ENCODE data around the gene IER5L.
"Not testable (repeated sequence)": the region's sequence is repeated elsewhere in the genome, so short reads cannot be mapped to it uniquely, and the experiment has no call there.

Gene IER5L

DNA sequence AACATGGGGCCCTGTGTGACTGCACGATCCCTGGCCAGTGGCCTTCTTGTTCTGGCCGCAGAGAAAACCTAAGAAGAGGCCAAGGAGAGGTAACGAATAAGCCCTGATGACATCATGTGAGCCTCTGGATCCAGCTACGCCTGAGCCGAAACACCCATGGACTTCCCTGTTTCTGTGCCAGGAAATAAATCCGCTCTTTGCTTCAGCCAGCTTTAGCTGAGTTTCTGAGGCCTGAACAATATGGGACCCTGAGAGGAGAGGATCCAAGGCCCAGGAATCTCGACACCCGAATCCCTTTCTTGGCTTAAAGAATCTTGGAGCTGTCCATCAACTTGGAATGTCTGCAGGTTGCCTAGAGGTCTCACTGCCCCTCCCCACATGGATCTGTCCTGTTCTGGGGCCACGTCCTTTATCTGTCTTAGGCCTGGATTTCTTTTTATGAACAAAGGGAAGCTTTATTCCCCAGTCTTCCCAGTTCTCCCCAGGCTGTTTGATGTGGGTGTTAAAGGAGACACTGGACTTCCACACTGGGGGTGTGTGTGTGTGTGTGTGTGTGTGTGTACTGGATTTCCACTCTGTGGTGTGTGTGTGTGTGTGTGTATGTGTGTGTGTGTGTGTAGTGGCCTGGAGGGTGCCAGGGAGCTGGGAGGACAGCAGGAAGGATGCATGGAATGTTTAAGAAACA is 13.7 kb downstream of the IER5L start:
- WGBS, result 89% methylated on average over 9 of the region's 9 CpGs
- H3K9me3 ChIP-seq (ENCODE audit: control insufficient read depth, low read length), result no peaks in the 10 kb centered on the region
- no peaks in the 10 kb centered on the region for H3K27me3 ChIP-seq (ENCODE audit: control insufficient read depth in 1 of 2, insufficient read depth in 1 of 2, low read length in 2 of 2)

DNA sequence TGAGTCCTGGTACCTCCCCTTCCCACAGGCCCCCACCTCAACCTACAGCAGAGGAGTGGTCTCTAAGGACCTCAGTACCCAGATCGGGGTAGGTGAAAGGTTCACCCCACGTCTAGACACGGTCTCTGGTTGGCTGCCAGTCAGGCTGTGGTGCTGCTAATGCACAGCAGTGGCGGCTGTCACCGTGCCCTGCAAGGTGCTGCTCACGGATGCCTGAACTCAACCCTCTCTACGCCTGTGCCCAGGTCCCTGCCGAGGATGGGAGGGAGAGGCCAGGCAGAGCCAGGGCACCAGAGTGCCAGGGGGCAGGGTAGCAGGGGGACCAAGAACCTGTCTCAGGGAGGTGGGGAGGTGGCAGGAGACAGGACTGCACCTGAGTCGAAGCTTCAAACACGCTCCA is 14.3 kb downstream of the IER5L start:
- Histone ChIP-seq H2BK120ac (ENCODE audit: low read depth, low read length) (no peak overlapping the region), H3K27me3 (ENCODE audit: control insufficient read depth in 1 of 2, insufficient read depth in 1 of 2, low read length in 2 of 2) (no peaks in the 10 kb centered on the region), H3K18ac (ENCODE audit: low read depth in 1 of 2, low read length in 2 of 2) (peak overlapping the region in 1 of 2 experiments; percentile 71), H4K91ac (ENCODE audit: low read length) (peak overlapping the region; percentile 88), H3K4me1 (ENCODE audit: control insufficient read depth, insufficient read depth, low read depth, low read length) (peaks cover 17% of the 10 kb centered on the region), H3K9me3 (ENCODE audit: control insufficient read depth, low read length) (no peaks in the 10 kb centered on the region), H3K9ac (ENCODE audit: low read length) (peak overlapping the region; percentile 71), H3K4me3 (ENCODE audit: insufficient read depth in 1 of 2, low read depth in 1 of 2, low read length in 2 of 2) (peak overlapping the region in 1 of 2 experiments; percentile 50), H3K23ac (ENCODE audit: low read length in 2 of 2) (no peak overlapping the region), H2AK5ac (ENCODE audit: low read length, severe bottlenecking) (no peak overlapping the region), H3K14ac (ENCODE audit: low read length in 2 of 2) (peak overlapping the region in 1 of 2 experiments; percentile 4), H4K8ac (ENCODE audit: low read length) (peak overlapping the region; percentile 76), H3K36me3 (ENCODE audit: control insufficient read depth in 1 of 2, insufficient read depth in 2 of 2, low read depth in 1 of 2, low read length in 2 of 2) (peaks cover 0 to 35% of the 10 kb centered on the region in 2 experiments), H2BK5ac (ENCODE audit: low read depth, low read length, poor library complexity, severe bottlenecking) (no peak overlapping the region), H2AFZ (ENCODE audit: low read depth, low read length) (no peak overlapping the region), H3K4me2 (ENCODE audit: low read length, poor library complexity, severe bottlenecking) (no peak overlapping the region), H3K4ac (ENCODE audit: low read depth in 1 of 2, low read length in 2 of 2) (no peak overlapping the region), H3K27ac (ENCODE audit: low read length, poor library complexity, severe bottlenecking) (no peak overlapping the region), H2BK15ac (ENCODE audit: low read depth, poor library complexity, severe bottlenecking) (no peak overlapping the region), H2BK12ac (ENCODE audit: low read length in 2 of 2) (peak overlapping the region in 1 of 2 experiments; percentile 75), H3K79me1 (replicated peaks; ENCODE audit: low read length, poor library complexity, severe bottlenecking) (peaks cover 1% of the 10 kb centered on the region)
- DNase-seq, result no peak
- WGBS, result 92% methylated on average over 10 of the region's 10 CpGs

More for the DNA sequence above, 13.7 kb downstream of the IER5L start:
- no peak overlapping the region for H3K4ac ChIP-seq (ENCODE audit: low read depth in 1 of 2, low read length in 2 of 2)
- peak overlapping the region; percentile 71 for H3K9ac ChIP-seq (ENCODE audit: low read length)
- H2BK15ac ChIP-seq (ENCODE audit: low read depth, poor library complexity, severe bottlenecking), result no peak overlapping the region
- H3K23ac ChIP-seq (ENCODE audit: low read length in 2 of 2), result no peak overlapping the region
- peaks cover 17% of the 10 kb centered on the region for H3K4me1 ChIP-seq (ENCODE audit: control insufficient read depth, insufficient read depth, low read depth, low read length)
- peak overlapping the region in 1 of 2 experiments; percentile 70 for H2BK12ac ChIP-seq (ENCODE audit: low read length in 2 of 2)
- no peak overlapping the region for H2AFZ ChIP-seq (ENCODE audit: low read depth, low read length)
- H3K36me3 ChIP-seq (ENCODE audit: control insufficient read depth in 1 of 2, insufficient read depth in 2 of 2, low read depth in 1 of 2, low read length in 2 of 2), result peaks cover 0 to 29% of the 10 kb centered on the region in 2 experiments
- H3K18ac ChIP-seq (ENCODE audit: low read depth in 1 of 2, low read length in 2 of 2), result peak overlapping the region in 1 of 2 experiments; percentile 84
- H3K27ac ChIP-seq (ENCODE audit: low read length, poor library complexity, severe bottlenecking), result no peak overlapping the region
- peak overlapping the region in 1 of 2 experiments; percentile 50 for H3K4me3 ChIP-seq (ENCODE audit: insufficient read depth in 1 of 2, low read depth in 1 of 2, low read length in 2 of 2)
- no peak overlapping the region for H2BK5ac ChIP-seq (ENCODE audit: low read depth, low read length, poor library complexity, severe bottlenecking)
- no peak overlapping the region for H3K4me2 ChIP-seq (ENCODE audit: low read length, poor library complexity, severe bottlenecking)
- H2BK120ac ChIP-seq (ENCODE audit: low read depth, low read length), result no peak overlapping the region
- no peak overlapping the region for H2AK5ac ChIP-seq (ENCODE audit: low read length, severe bottlenecking)
- H4K8ac ChIP-seq (ENCODE audit: low read length), result peak overlapping the region; percentile 90
- peak overlapping the region; percentile 87 for H4K91ac ChIP-seq (ENCODE audit: low read length)
- H3K14ac ChIP-seq (ENCODE audit: low read length in 2 of 2), result no peak overlapping the region
- peak; percentile 17 for DNase-seq
- H3K79me1 ChIP-seq (replicated peaks; ENCODE audit: low read length, poor library complexity, severe bottlenecking), result peaks cover 1% of the 10 kb centered on the region

DNA sequence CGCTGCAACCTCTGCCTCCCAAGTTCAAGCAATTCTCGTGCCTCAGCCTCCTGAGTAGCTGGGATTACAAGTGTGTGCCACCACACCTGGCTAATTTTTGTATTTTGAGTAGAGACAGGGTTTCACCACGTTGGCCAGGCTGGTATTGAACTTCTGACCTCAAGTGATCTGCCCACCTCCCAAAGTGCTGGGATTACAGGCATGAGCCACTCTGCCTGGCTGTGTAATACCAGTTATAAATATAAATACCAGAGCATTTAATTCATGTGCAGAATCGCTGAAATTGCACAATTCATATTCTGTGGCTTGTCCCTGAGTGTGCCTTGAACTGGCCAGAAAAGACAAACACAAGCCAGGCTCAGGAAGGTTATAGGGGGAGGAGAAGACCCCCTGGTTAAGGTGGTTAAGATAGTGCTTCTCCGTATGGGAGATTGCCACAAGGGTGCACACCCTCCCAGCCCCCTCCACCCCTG is 14.8 kb downstream of the IER5L start:
- not testable (repeated sequence) for H3K27me3 ChIP-seq (ENCODE audit: control insufficient read depth in 1 of 2, insufficient read depth in 1 of 2, low read length in 2 of 2); H3K4ac ChIP-seq (ENCODE audit: low read depth in 1 of 2, low read length in 2 of 2); DNase-seq; H3K79me1 ChIP-seq (replicated peaks; ENCODE audit: low read length, poor library complexity, severe bottlenecking); H3K4me2 ChIP-seq (ENCODE audit: low read length, poor library complexity, severe bottlenecking); H4K91ac ChIP-seq (ENCODE audit: low read length); H2AFZ ChIP-seq (ENCODE audit: low read depth, low read length); H2BK15ac ChIP-seq (ENCODE audit: low read depth, poor library complexity, severe bottlenecking); H2AK5ac ChIP-seq (ENCODE audit: low read length, severe bottlenecking); H3K14ac ChIP-seq (ENCODE audit: low read length in 2 of 2); H3K27ac ChIP-seq (ENCODE audit: low read length, poor library complexity, severe bottlenecking); H3K23ac ChIP-seq (ENCODE audit: low read length in 2 of 2); H2BK5ac ChIP-seq (ENCODE audit: low read depth, low read length, poor library complexity, severe bottlenecking); H2BK120ac ChIP-seq (ENCODE audit: low read depth, low read length); H3K9me3 ChIP-seq (ENCODE audit: control insufficient read depth, low read length)
- 85% methylated on average over 5 of the region's 5 CpGs for WGBS
- peak overlapping the region in 1 of 2 experiments; percentile 75 for H2BK12ac ChIP-seq (ENCODE audit: low read length in 2 of 2)
- peaks cover 15% of the 10 kb centered on the region for H3K4me1 ChIP-seq (ENCODE audit: control insufficient read depth, insufficient read depth, low read depth, low read length)
- H3K9ac ChIP-seq (ENCODE audit: low read length), result peak overlapping the region; percentile 71
- H4K8ac ChIP-seq (ENCODE audit: low read length), result peak overlapping the region; percentile 76
- peak overlapping the region in 1 of 2 experiments; percentile 50 for H3K4me3 ChIP-seq (ENCODE audit: insufficient read depth in 1 of 2, low read depth in 1 of 2, low read length in 2 of 2)
- peaks cover 0 to 38% of the 10 kb centered on the region in 2 experiments for H3K36me3 ChIP-seq (ENCODE audit: control insufficient read depth in 1 of 2, insufficient read depth in 2 of 2, low read depth in 1 of 2, low read length in 2 of 2)
- peak overlapping the region in 1 of 2 experiments; percentile 71 for H3K18ac ChIP-seq (ENCODE audit: low read depth in 1 of 2, low read length in 2 of 2)

DNA sequence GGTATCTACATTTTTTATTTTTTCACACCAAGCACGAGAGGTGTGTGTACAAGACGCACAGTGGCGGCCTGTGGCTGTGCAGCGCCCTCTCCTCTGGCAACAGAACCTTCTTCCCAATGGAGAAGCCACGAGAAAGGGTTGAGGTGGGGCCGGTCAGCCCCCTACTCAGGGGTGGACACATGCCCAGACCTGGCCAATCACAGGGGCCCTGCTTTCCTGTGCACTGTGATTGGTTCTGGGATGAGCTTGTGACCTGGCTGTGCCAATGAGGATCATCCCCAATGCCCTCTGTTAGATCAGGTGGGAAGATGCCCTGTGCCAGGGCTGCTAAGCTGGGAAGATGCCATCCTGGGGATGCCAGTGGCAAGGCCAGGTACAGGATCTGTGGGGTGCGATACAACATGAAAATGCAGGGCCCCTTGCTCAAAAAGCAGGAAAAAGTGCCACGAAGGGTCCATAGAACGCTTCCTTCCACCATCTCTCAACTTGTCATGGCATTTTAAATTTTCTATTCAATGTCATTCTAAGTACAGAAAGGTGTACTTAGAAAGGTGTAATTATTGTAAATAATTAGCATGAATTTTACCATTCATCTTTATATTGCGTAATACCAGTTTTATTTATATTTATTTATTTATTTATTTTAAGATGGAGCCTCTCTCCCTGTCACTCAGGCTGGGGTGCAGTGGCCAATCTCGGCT is 15.4 kb downstream of the IER5L start:
- H3K4ac ChIP-seq (ENCODE audit: low read depth in 1 of 2, low read length in 2 of 2), result no peak overlapping the region
- H2BK5ac ChIP-seq (ENCODE audit: low read depth, low read length, poor library complexity, severe bottlenecking), result no peak overlapping the region
- H3K27me3 ChIP-seq (ENCODE audit: control insufficient read depth in 1 of 2, insufficient read depth in 1 of 2, low read length in 2 of 2), result no peaks in the 10 kb centered on the region
- WGBS, result 97% methylated on average over 8 of the region's 11 CpGs
- peaks cover 0 to 43% of the 10 kb centered on the region in 2 experiments for H3K36me3 ChIP-seq (ENCODE audit: control insufficient read depth in 1 of 2, insufficient read depth in 2 of 2, low read depth in 1 of 2, low read length in 2 of 2)
- H2BK12ac ChIP-seq (ENCODE audit: low read length in 2 of 2), result peak overlapping the region in 1 of 2 experiments; percentile 11
- no peaks in the 10 kb centered on the region for H3K9me3 ChIP-seq (ENCODE audit: control insufficient read depth, low read length)
- H4K91ac ChIP-seq (ENCODE audit: low read length), result peak overlapping the region; percentile 86
- H3K79me1 ChIP-seq (replicated peaks; ENCODE audit: low read length, poor library complexity, severe bottlenecking), result peaks cover 1% of the 10 kb centered on the region
- no peak overlapping the region for H2AFZ ChIP-seq (ENCODE audit: low read depth, low read length)
- peak overlapping the region in 1 of 2 experiments; percentile 65 for H3K4me3 ChIP-seq (ENCODE audit: insufficient read depth in 1 of 2, low read depth in 1 of 2, low read length in 2 of 2)
- no peak overlapping the region for H3K4me2 ChIP-seq (ENCODE audit: low read length, poor library complexity, severe bottlenecking)
- H3K27ac ChIP-seq (ENCODE audit: low read length, poor library complexity, severe bottlenecking), result no peak overlapping the region
- no peak overlapping the region for H3K23ac ChIP-seq (ENCODE audit: low read length in 2 of 2)
- no peak overlapping the region for H2AK5ac ChIP-seq (ENCODE audit: low read length, severe bottlenecking)
- no peak overlapping the region for H3K18ac ChIP-seq (ENCODE audit: low read depth in 1 of 2, low read length in 2 of 2)
- H4K8ac ChIP-seq (ENCODE audit: low read length), result peak overlapping the region; percentile 21
- H2BK120ac ChIP-seq (ENCODE audit: low read depth, low read length), result no peak overlapping the region
- H2BK15ac ChIP-seq (ENCODE audit: low read depth, poor library complexity, severe bottlenecking), result peak overlapping the region; percentile 45
- no peak for DNase-seq
- peaks cover 11% of the 10 kb centered on the region for H3K4me1 ChIP-seq (ENCODE audit: control insufficient read depth, insufficient read depth, low read depth, low read length)
- no peak overlapping the region for H3K14ac ChIP-seq (ENCODE audit: low read length in 2 of 2)
- no peak overlapping the region for H3K9ac ChIP-seq (ENCODE audit: low read length)

All from mesenchymal stem cell (in vitro differentiated cells and primary cell).